HepG2 (cell line): Measurements from ENCODE around the gene WDR54. TPM values are rescaled to one million over a fixed set of nuclear protein-coding genes. Genes with fewer than 3 reads are reported as not detected.

Experiments used
- ATF5 ChIP-seq: sonication (generic); formaldehyde crosslinking; IDR thresholded peaks from 2 replicates; pipeline ENCODE4 v1.4.0; 2020; ENCODE audit warnings: mild to moderate bottlenecking, low read depth, missing genetic modification reagents
- BORCS8-MEF2B ChIP-seq: sonication (generic); formaldehyde crosslinking; IDR thresholded peaks from 2 replicates; pipeline ENCODE4 v1.8.0; 2022; ENCODE audit warnings: mild to moderate bottlenecking, missing genetic modification reagents
- BRCA1 ChIP-seq: sonication (generic); formaldehyde crosslinking; IDR thresholded peaks from 2 replicates; pipeline ENCODE4 v1.4.0; 2020; ENCODE audit warnings: missing genetic modification reagents
- ELK4 ChIP-seq: sonication (generic); formaldehyde crosslinking; IDR thresholded peaks from 2 replicates; pipeline ENCODE4 v1.9.0; 2021; ENCODE audit warnings: missing genetic modification reagents, borderline replicate concordance
- FUBP1 ChIP-seq: sonication (generic); formaldehyde crosslinking; IDR thresholded peaks from 2 replicates; pipeline ENCODE4 v1.5.1; 2020; ENCODE audit warnings: missing genetic modification reagents, mild to moderate bottlenecking, borderline replicate concordance
- HNRNPK ChIP-seq: fragments of 200-400 bp; formaldehyde crosslinking; IDR thresholded peaks from 2 replicates; pipeline ENCODE4 v1.6.1; 2018; ENCODE audit warnings: low read length, low read depth, moderate library complexity, mild to moderate bottlenecking; ENCODE audit not compliant: poor library complexity, severe bottlenecking
- NBN ChIP-seq: fragments of 450-650 bp; conservative IDR thresholded peaks from 2 replicates; pipeline ENCODE4 v1.6.1; 2017
- NCOA1 ChIP-seq: sonication (generic); formaldehyde crosslinking; IDR thresholded peaks from 2 replicates; pipeline ENCODE4 v1.9.0; 2021; ENCODE audit warnings: missing genetic modification reagents
- NFE2 ChIP-seq: sonication (generic); formaldehyde crosslinking; IDR thresholded peaks from 2 replicates; pipeline ENCODE4 v1.4.0; 2020; ENCODE audit warnings: missing genetic modification reagents
- PPARG ChIP-seq: conservative IDR thresholded peaks from 2 replicates; pipeline ENCODE4 v1.6.1; 2016; ENCODE audit warnings: missing biosample characterization, missing genetic modification reagents
- SSRP1 ChIP-seq: IDR thresholded peaks from 2 replicates; pipeline ENCODE4 v1.6.1; 2016; ENCODE audit warnings: control low read depth
- ZBED4 ChIP-seq: sonication (generic); formaldehyde crosslinking; IDR thresholded peaks from 2 replicates; pipeline ENCODE4 v1.4.0; 2020; ENCODE audit warnings: missing genetic modification reagents, borderline replicate concordance
- ZBTB37 ChIP-seq: sonication (generic); formaldehyde crosslinking; IDR thresholded peaks from 2 replicates; pipeline ENCODE4 v1.4.0; 2020; ENCODE audit warnings: mild to moderate bottlenecking, missing genetic modification reagents
- ZNF44 ChIP-seq: sonication (generic); formaldehyde crosslinking; IDR thresholded peaks from 2 replicates; pipeline ENCODE4 v1.5.1; 2020; ENCODE audit warnings: mild to moderate bottlenecking, missing genetic modification reagents
- ZNF574 ChIP-seq: sonication (generic); formaldehyde crosslinking; IDR thresholded peaks from 2 replicates; pipeline ENCODE4 v1.4.0; 2020; ENCODE audit warnings: missing genetic modification reagents
- ZNF780A ChIP-seq: sonication (generic); formaldehyde crosslinking; IDR thresholded peaks from 2 replicates; pipeline ENCODE4 v1.8.0; 2022; ENCODE audit warnings: mild to moderate bottlenecking, missing genetic modification reagents, moderate library complexity
- polyA plus RNA-seq, 8 experiments: library from polyadenylated mRNA; depleted of rRNA in 3 of 8; stranded (reverse) in 7 of 8; unstranded in 1 of 8; fragments of >200 nt; fragmentation: Illumina TruSeq in 4 of 8; extraction: Trizol in 4 of 8; gene quantifications; 2 replicates each; pipeline versions ENCODE4 v1.2.1 to v1.2.3, GENCODE V29; 2011 to 2016; ENCODE audit warnings: low read depth in 4 of 8, missing spikeins in 1 of 8, mixed read lengths in 1 of 8; ENCODE audit not compliant: insufficient read depth in 1 of 8
- total RNA-seq, 5 experiments: library from RNA; depleted of rRNA; stranded (reverse); fragments of >200 nt; fragmentation: Illumina TruSeq; extraction: Trizol; gene quantifications; 2 replicates each; pipeline ENCODE4 v1.2.3, GENCODE V29; 2016; ENCODE audit warnings: low read depth in 1 of 5

The WDR54 gene
- total and polyA plus RNA-seq, 2 of the 13 experiments (the other 11 are each of a cell fraction or from before 2014, with no cell fraction given): 2.0 to 17.3 TPM

GRCh38 chr2:74441690-74442482, 20.4 kb downstream of the WDR54 start, which contains the start of gene RTKN (continued):
- TF ChIP-seq ZNF574 (CRISPR knock-in tag) (peak; percentile 86), HNRNPK (peak; percentile 90), ZBTB37 (no peak), NCOA1 (CRISPR knock-in tag) (peak; percentile 94), ATF5 (CRISPR knock-in tag) (no peak), NFE2 (CRISPR knock-in tag) (no peak), FUBP1 (CRISPR knock-in tag) (no peak), BRCA1 (CRISPR knock-in tag) (0 out of 2 replicates have a peak, but pooled peaks have one; percentile 72), ZNF44 (CRISPR knock-in tag) (peak; percentile 77; the same call in 1 of the 2 replicates), PPARG (CRISPR knock-in tag) (peak; percentile 14; the same call in 1 of the 2 replicates), ELK4 (CRISPR knock-in tag) (no peak), NBN (no peak), BORCS8-MEF2B (CRISPR knock-in tag) (peak; percentile 76; the same call in 1 of the 2 replicates), SSRP1 (CRISPR knock-in tag) (no peak; the same call in 1 of the 2 replicates), ZNF780A (CRISPR knock-in tag) (no peak), ZBED4 (peak; percentile 64)
